Activated T-helper 2 cell treated with anti-CD3 and anti-CD28 coated beads, Interferon-gamma antibody, Interleukin-2, Interleukin-4, amounts not matched to agents 10 μg/mL and 5 μg/mL and 100 μg/mL, durations not matched to agents 14 hours and 24 hours and 36 hours (primary cell): ENCODE results near the gene CHST4. TPM values are rescaled to one million over a fixed set of nuclear protein-coding genes. Genes with fewer than 3 reads are reported as not detected.
"Not testable (repeated sequence)": the region's sequence is repeated elsewhere in the genome, so short reads cannot be mapped to it uniquely, and the experiment has no call there.

Source experiments
- DNase-seq: peaks from one replicate; pipeline ENCODE4 v3.0.0; 2021; ENCODE audit warnings: low spot score
- H3K27ac Mint-ChIP-seq: one replicate; pipeline ENCODE4 v1.8.0; 2021; ENCODE audit warnings: mixed read lengths
- H3K27me3 Mint-ChIP-seq: one replicate; pipeline ENCODE4 v1.8.0; 2021; ENCODE audit warnings: low read depth, mixed read lengths
- H3K36me3 Mint-ChIP-seq: one replicate; pipeline ENCODE4 v1.8.0; 2021; ENCODE audit warnings: low read depth, mixed read lengths
- H3K4me1 Mint-ChIP-seq: one replicate; pipeline ENCODE4 v1.8.0; 2021; ENCODE audit warnings: low read depth, mixed read lengths
- H3K4me3 Mint-ChIP-seq: one replicate; pipeline ENCODE4 v1.8.0; 2021; ENCODE audit warnings: low read depth, mild to moderate bottlenecking, moderate library complexity, mixed read lengths
- H3K9me3 Mint-ChIP-seq: one replicate; pipeline ENCODE4 v1.8.0; 2021; ENCODE audit warnings: mixed read lengths
- intact Hi-C: fragments of 100-400 bp; cut with micrococcal nuclease; formaldehyde crosslinking; loops from one replicate; pipeline ENCODE4 v1.15.1; 2023
- total RNA-seq: library from RNA; stranded (reverse); gene quantifications from 2 replicates; pipeline ENCODE4 v1.2.3, GENCODE V29; 2022

The CHST4 gene
- total RNA-seq, 1 donor from 2014 or later = 0.09 TPM

- H3K4me1 Mint-ChIP-seq = peaks cover 11% of the 10 kb centered on the region
- H3K4me3 Mint-ChIP-seq = peak overlapping the region; percentile 89
- H3K27me3 Mint-ChIP-seq = peaks cover 2% of the 10 kb centered on the region
- H3K36me3 Mint-ChIP-seq = no peaks in the 10 kb centered on the region
- intact Hi-C loops = loop anchor here (1.0 to 2.0 kb wide), 3 partner anchors 46 to 528 kb away; partner anchors contain the start of genes DHX38 and TXNL4B
- DNase-seq = no peak
- peak overlapping the region; percentile 90 for H3K27ac Mint-ChIP-seq
- H3K9me3 Mint-ChIP-seq = peaks cover 12% of the 10 kb centered on the region
Observed at GRCh38 chr16:71564335-71564967, 38.2 kb downstream of the CHST4 start.

GRCh38 chr16:71565812-71566700, 39.8 kb downstream of the CHST4 start:
- Mint-ChIP-seq H3K9me3 (peaks cover 12% of the 10 kb centered on the region), H3K27ac (peak overlapping the region; percentile 90)

GRCh38 chr16:71567931-71568330, 41.7 kb downstream of the CHST4 start:
- Mint-ChIP-seq H3K27me3 (no peaks in the 10 kb centered on the region), H3K9me3 (no peaks in the 10 kb centered on the region), H3K4me3 (no peak overlapping the region), H3K36me3 (no peaks in the 10 kb centered on the region), H3K4me1 (peaks cover 11% of the 10 kb centered on the region), H3K27ac (no peak overlapping the region)
- intact Hi-C loops = no loop called here
- DNase-seq = no peak

More at GRCh38 chr16:71565812-71566700, 39.8 kb downstream of the CHST4 start:
- H3K27me3 Mint-ChIP-seq = no peaks in the 10 kb centered on the region
- intact Hi-C loops = loop anchor here (2.0 kb wide), 2 partner anchors 45 to 527 kb away; partner anchors contain the start of genes DHX38 and TXNL4B
- H3K4me3 Mint-ChIP-seq = peak overlapping the region; percentile 89
- no peak for DNase-seq
- peaks cover 11% of the 10 kb centered on the region for H3K4me1 Mint-ChIP-seq
- H3K36me3 Mint-ChIP-seq = no peaks in the 10 kb centered on the region

GRCh38 chr16:71568551-71568950, 42.3 kb downstream of the CHST4 start:
- intact Hi-C loops = no loop called here
- H3K4me3 Mint-ChIP-seq = no peak overlapping the region
- no peaks in the 10 kb centered on the region for H3K9me3 Mint-ChIP-seq
- peaks cover 11% of the 10 kb centered on the region for H3K4me1 Mint-ChIP-seq
- H3K27ac Mint-ChIP-seq = no peak overlapping the region
- no peaks in the 10 kb centered on the region for H3K36me3 Mint-ChIP-seq
- DNase-seq = no peak
- no peaks in the 10 kb centered on the region for H3K27me3 Mint-ChIP-seq

GRCh38 chr16:71569621-71570020, 43.4 kb downstream of the CHST4 start:
- no peaks in the 10 kb centered on the region for H3K36me3 Mint-ChIP-seq
- H3K4me3 Mint-ChIP-seq = no peak overlapping the region
- intact Hi-C loops = no loop called here
- H3K4me1 Mint-ChIP-seq = peaks cover 11% of the 10 kb centered on the region
- no peaks in the 10 kb centered on the region for H3K9me3 Mint-ChIP-seq
- H3K27me3 Mint-ChIP-seq = no peaks in the 10 kb centered on the region
- H3K27ac Mint-ChIP-seq = no peak overlapping the region
- no peak for DNase-seq

GRCh38 chr16:71570144-71570543, 43.9 kb downstream of the CHST4 start:
- Mint-ChIP-seq H3K4me1 (peaks cover 11% of the 10 kb centered on the region), H3K9me3 (no peaks in the 10 kb centered on the region), H3K36me3 (no peaks in the 10 kb centered on the region), H3K27me3 (no peaks in the 10 kb centered on the region), H3K27ac (no peak overlapping the region), H3K4me3 (no peak overlapping the region)
- DNase-seq = no peak
- intact Hi-C loops = no loop called here

- Mint-ChIP-seq H3K36me3 (no peaks in the 10 kb centered on the region), H3K27ac (no peak overlapping the region), H3K4me1 (no peaks in the 10 kb centered on the region), H3K4me3 (no peak overlapping the region), H3K9me3 (no peaks in the 10 kb centered on the region), H3K27me3 (peaks cover 6% of the 10 kb centered on the region)
- intact Hi-C loops = no loop called here
- no peak for DNase-seq
Observed at GRCh38 chr16:71572497-71573116, 46.4 kb downstream of the CHST4 start.

- Mint-ChIP-seq H3K9me3 (no peaks in the 10 kb centered on the region), H3K27me3 (peaks cover 8% of the 10 kb centered on the region), H3K4me3 (no peak overlapping the region), H3K4me1 (no peaks in the 10 kb centered on the region), H3K36me3 (no peaks in the 10 kb centered on the region), H3K27ac (no peak overlapping the region)
- intact Hi-C loops = no loop called here
- no peak for DNase-seq
Observed at GRCh38 chr16:71573387-71574094, 47.3 kb downstream of the CHST4 start.

GRCh38 chr16:71574702-71575101, 48.5 kb downstream of the CHST4 start:
- Mint-ChIP-seq H3K36me3 (no peaks in the 10 kb centered on the region), H3K27me3 (peaks cover 8% of the 10 kb centered on the region), H3K4me1 (no peaks in the 10 kb centered on the region), H3K4me3 (no peak overlapping the region), H3K27ac (no peak overlapping the region), H3K9me3 (no peaks in the 10 kb centered on the region)
- DNase-seq = no peak
- intact Hi-C loops = no loop called here

GRCh38 chr16:71576971-71577370, 50.7 kb downstream of the CHST4 start, which contains the start of gene TAT:
Gene TAT (minus strand): TSS chr16:71577092. CDS start chr16:71576415, 677 bp downstream.
- Mint-ChIP-seq H3K27ac (no peak within 1 kb of the TSS), H3K36me3 (no peaks in the 10 kb centered on the region), H3K27me3 (peaks cover 8% of the 10 kb centered on the region), H3K4me1 (no peaks in the 10 kb centered on the region), H3K9me3 (no peaks in the 10 kb centered on the region), H3K4me3 (no peak within 1 kb of the TSS)
- DNase-seq = no peak
- intact Hi-C loops = no loop called here

- H3K27ac Mint-ChIP-seq, H3K4me3 Mint-ChIP-seq, H3K4me1 Mint-ChIP-seq, DNase-seq, H3K36me3 Mint-ChIP-seq, H3K27me3 Mint-ChIP-seq, intact Hi-C loops, H3K9me3 Mint-ChIP-seq: not testable (repeated sequence)
Observed at GRCh38 chr16:71582553-71582848, 56.3 kb downstream of the CHST4 start.

GRCh38 chr16:71584543-71585317, 58.5 kb downstream of the CHST4 start:
- intact Hi-C loops = no loop called here
- Mint-ChIP-seq H3K27me3 (peaks cover 11% of the 10 kb centered on the region), H3K4me3 (no peak overlapping the region), H3K36me3 (no peaks in the 10 kb centered on the region), H3K27ac (no peak overlapping the region), H3K9me3 (no peaks in the 10 kb centered on the region), H3K4me1 (no peaks in the 10 kb centered on the region)
- DNase-seq = no peak
